GM12873 (cell line): ENCODE results near the gene ACSL5.

Source experiments
- CTCF ChIP-seq: IDR thresholded peaks from 2 replicates; pipeline ENCODE4 v1.5.1; 2012; ENCODE audit warnings: low read depth, mild to moderate bottlenecking, moderate library complexity, low read length, control low read depth; ENCODE audit not compliant: insufficient read depth; ENCODE audit errors: missing control alignments

Gene ACSL5

GRCh38 chr10:112429654-112430230 lies 55.8 kb downstream of the ACSL5 start:
- TF ChIP-seq CTCF: no peak

- no peak for TF ChIP-seq CTCF
These were observed 59.2 kb downstream of the ACSL5 start for GRCh38 chr10:112433136-112433535.

DNA sequence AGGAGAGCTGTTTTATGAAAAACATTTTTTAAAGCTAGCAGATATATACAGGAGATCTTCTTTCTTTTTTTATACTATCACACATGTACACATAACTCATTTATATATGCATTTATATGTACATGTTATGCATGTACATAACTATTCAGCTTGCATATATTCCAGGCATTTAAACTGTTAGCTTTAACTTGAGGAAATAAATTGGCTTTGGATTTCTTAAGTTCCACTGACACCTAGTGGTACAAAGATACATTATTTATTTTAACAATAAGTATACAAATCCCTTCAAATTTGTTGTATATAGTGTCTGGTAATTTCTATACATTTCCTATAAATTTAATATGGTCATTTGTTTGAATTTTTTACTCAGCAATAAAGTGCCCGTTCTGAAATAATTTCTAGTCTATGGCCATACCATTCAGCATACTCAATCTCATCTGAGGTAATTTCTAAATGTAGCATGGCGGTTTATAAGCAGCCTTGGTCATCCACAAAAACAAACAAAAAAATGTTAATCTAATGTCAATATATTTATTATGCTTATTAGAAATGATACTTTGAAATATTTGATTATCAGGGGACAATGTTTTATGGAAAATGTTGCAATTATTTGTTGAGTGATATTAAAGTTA lies 61.2 kb downstream of the ACSL5 start:
- no peak for TF ChIP-seq CTCF

DNA sequence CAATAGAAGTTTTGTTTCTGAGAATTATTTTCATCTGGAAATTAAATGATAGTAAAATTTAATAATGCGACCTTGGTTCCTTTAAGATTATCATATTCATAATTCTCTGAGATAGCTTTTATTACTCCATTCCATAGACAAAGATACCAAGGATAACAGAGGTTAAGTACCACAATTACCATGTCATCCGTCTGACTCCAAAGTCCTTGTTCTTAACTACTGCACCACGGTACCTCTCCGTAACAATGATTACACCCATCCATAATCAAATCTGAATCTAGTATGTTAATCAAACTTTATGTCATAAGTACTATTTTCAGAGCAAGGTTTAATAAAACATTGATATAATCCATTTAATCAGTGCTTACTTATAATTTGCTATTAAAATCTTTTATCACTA lies 64.4 kb downstream of the ACSL5 start:
- no peak for TF ChIP-seq CTCF

GRCh38 chr10:112441520-112441919 lies 67.6 kb downstream of the ACSL5 start:
- no peak for TF ChIP-seq CTCF

DNA sequence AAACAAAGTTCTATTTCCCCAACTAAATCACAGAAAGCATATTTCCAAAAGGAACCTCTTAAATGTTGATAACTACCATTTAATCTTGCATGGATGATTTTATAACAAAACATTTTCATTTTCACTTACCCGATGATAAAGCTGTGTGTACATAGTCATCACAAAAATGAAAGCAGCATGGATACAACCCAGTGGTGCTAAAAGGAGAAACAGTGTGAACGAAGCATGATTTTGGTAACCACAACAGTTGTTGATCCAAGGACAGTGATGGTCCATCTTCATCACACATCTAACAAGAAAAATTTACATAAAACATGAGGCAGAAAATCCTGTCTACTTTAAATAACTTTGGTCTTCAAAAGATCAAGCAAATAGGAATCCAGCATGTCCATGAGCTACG lies 68.1 kb downstream of the ACSL5 start:
- no peak for TF ChIP-seq CTCF

DNA sequence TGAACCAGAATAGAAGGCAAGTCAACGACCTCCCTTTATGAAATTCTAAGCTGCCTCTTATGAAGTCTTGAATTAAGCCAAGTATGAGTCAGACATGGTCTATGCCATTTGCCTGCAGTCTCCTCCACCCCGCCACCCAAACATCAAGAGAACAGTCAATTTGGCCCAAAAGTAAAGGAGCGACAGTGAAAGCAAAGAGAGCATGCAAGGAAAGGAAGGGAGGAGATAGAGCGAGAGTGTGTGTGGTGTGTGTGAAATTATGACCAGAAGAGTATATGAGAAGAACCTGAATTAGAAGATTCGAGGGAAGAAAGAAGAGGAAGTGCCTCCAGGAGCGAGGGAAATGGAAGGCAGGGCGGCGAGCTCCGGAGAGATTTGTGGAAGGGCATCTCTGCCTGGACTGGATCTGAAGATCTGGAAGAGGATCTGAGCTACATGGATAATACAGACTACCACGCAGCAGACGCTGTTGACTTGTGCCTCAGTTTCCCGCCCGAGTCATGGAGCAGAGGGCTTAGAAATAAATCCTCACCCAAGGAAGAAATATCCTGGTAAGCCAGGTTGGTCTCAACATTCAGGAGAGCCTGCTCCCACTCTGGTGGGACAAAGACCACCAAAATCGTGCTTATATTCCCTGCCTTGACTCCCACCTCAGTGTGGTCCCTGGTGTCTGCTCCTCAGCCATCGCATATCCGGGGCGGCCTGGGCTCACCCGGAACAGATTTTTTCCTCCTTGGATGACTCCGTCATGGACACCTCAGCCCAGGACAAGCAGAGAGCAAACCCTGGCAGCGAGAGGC lies 72.3 kb downstream of the ACSL5 start:
- no peak for TF ChIP-seq CTCF
